AG09309 (cell line): ENCODE results near the gene SNX30.

ENCODE experiments used
- DNase-seq: peaks from one replicate; pipeline ENCODE4 v3.0.0-alpha.2; 2010; ENCODE audit warnings: low read depth
- H3K4me3 ChIP-seq: 2 replicates; pipeline ENCODE4 v1.5.1; 2011; ENCODE audit warnings: mild to moderate bottlenecking, low read depth, low read length, moderate library complexity; ENCODE audit not compliant: control insufficient read depth
- CTCF ChIP-seq: IDR thresholded peaks from 2 replicates; pipeline ENCODE4 v1.5.1; 2011; ENCODE audit warnings: mild to moderate bottlenecking, low read depth, low read length, inconsistent platforms; ENCODE audit not compliant: insufficient read depth, control insufficient read depth; ENCODE audit errors: missing control alignments

The SNX30 gene

GRCh38 chr9:112752334-112753125, 2.0 kb downstream of the SNX30 start:
- no peak for DNase-seq
- no peak for TF ChIP-seq CTCF
- H3K4me3 ChIP-seq = no peak overlapping the region

GRCh38 chr9:112753725-112754124, 3.2 kb downstream of the SNX30 start:
- no peak for TF ChIP-seq CTCF
- H3K4me3 ChIP-seq = no peak overlapping the region
- DNase-seq = peak; percentile 52

GRCh38 chr9:112754578-112754977, 4.0 kb downstream of the SNX30 start:
- no peak for DNase-seq
- H3K4me3 ChIP-seq = no peak overlapping the region
- TF ChIP-seq CTCF = no peak

GRCh38 chr9:112755016-112755427, 4.5 kb downstream of the SNX30 start:
- no peak for DNase-seq
- H3K4me3 ChIP-seq = no peak overlapping the region
- TF ChIP-seq CTCF = no peak

- H3K4me3 ChIP-seq = no peak overlapping the region
- DNase-seq = no peak
- no peak for TF ChIP-seq CTCF
Measured at GRCh38 chr9:112755675-112756074, 5.1 kb downstream of the SNX30 start.

GRCh38 chr9:112757282-112757883, 6.8 kb downstream of the SNX30 start:
- no peak for TF ChIP-seq CTCF
- H3K4me3 ChIP-seq = no peak overlapping the region
- DNase-seq = no peak
